GM12878 (cell line): ENCODE results near the gene NKIRAS2. TPM values are rescaled to one million over a fixed set of nuclear protein-coding genes. Genes with fewer than 3 reads are reported as not detected.

Source experiments
- ATAC-seq: fragments of 200-7000 bp; cut with Tn5 transposase; 3 replicates; pipeline ENCODE4 v1.9.1; 2020; ENCODE audit warnings: mild to moderate bottlenecking, moderate library complexity
- BruUV-seq: library from RNA; stranded (reverse); fragments of 400-500 nt; replicated peaks from 2 replicates; lab custom pipeline; 2021; lab: Mats Ljungman, UMichigan
- CTCF ChIA-PET: fragments of 300-600 bp; sonication (Branson Sonifier 250); formaldehyde crosslinking; extraction: SDS; loops from one replicate; lab custom pipeline; 2021; ENCODE audit warnings: inconsistent platforms; lab: Yijun Ruan, JAX
- POLR2A ChIA-PET: fragments of 350-600 bp; formaldehyde crosslinking; extraction: SDS; loops from one replicate; lab custom pipeline; 2021; ENCODE audit warnings: inconsistent platforms; lab: Charles Lee
- RAD21 ChIA-PET: fragments of 300-600 bp; sonication (Branson Sonifier 250); formaldehyde crosslinking; loops from one replicate; lab custom pipeline; 2023; ENCODE audit warnings: antibody characterized with exemption; ENCODE audit not compliant: unreplicated experiment; lab: Charles Lee
- SMC1A ChIA-PET: fragments of 300-600 bp; sonication (Branson Sonifier 250); formaldehyde crosslinking; loops from one replicate; lab custom pipeline; 2023; ENCODE audit not compliant: unreplicated experiment, uncharacterized antibody; lab: Charles Lee
- DNase-seq: peaks from one replicate; pipeline ENCODE4 v3.0.0-alpha.2; 2011; ENCODE audit warnings: low read depth, low spot score
- FAIRE-seq: peaks from 3 replicates; lab custom pipeline; 2011; peaks lifted over from hg19 to GRCh38; lab: Jason Lieb, UNC
- H2AFZ ChIP-seq: 2 replicates; pipeline ENCODE4 v1.6.0; 2011; ENCODE audit warnings: low read depth, low read length, control low read depth; ENCODE audit not compliant: control insufficient read depth
- H3K27ac ChIP-seq: 2 replicates; pipeline ENCODE4 v1.5.1; 2011; ENCODE audit warnings: control low read depth; ENCODE audit not compliant: control insufficient read depth, insufficient read depth
- H3K27me3 ChIP-seq, 2 experiments: replicated peaks in 1 of 2; 2 replicates each; pipeline versions ENCODE4 v1.6.0 to v1.6.1; 2011; ENCODE audit warnings: low read length in 1 of 2; ENCODE audit not compliant: control insufficient read depth in 2 of 2, insufficient read depth in 2 of 2
- H3K36me3 ChIP-seq, 2 experiments: 2 replicates each; pipeline ENCODE4 v1.5.1; 2011; ENCODE audit warnings: low read length in 1 of 2; ENCODE audit not compliant: control insufficient read depth in 2 of 2, insufficient read depth in 2 of 2
- H3K4me1 ChIP-seq: 2 replicates; pipeline ENCODE4 v1.6.1; 2011; ENCODE audit warnings: mild to moderate bottlenecking, low read length, moderate library complexity, mixed read lengths; ENCODE audit not compliant: control insufficient read depth, insufficient read depth
- H3K4me2 ChIP-seq: 2 replicates; pipeline ENCODE4 v1.6.0; 2011; ENCODE audit warnings: control low read depth; ENCODE audit not compliant: control insufficient read depth, insufficient read depth
- H3K4me3 ChIP-seq: fragments of 200-600 bp; sonication (generic); 2 replicates; pipeline ENCODE4 v1.5.1; 2016
- H3K79me2 ChIP-seq: 2 replicates; pipeline ENCODE4 v1.6.0; 2011; ENCODE audit warnings: low read length; ENCODE audit not compliant: control insufficient read depth, insufficient read depth
- H3K9ac ChIP-seq: 2 replicates; pipeline ENCODE4 v1.8.0; 2011; ENCODE audit warnings: low read length, control low read depth, mixed read lengths; ENCODE audit not compliant: control insufficient read depth, insufficient read depth
- H3K9me3 ChIP-seq: replicated peaks from 3 replicates; pipeline ENCODE4 v1.5.1; 2011; ENCODE audit warnings: mild to moderate bottlenecking, low read length; ENCODE audit not compliant: control insufficient read depth, insufficient read depth
- H4K20me1 ChIP-seq: 2 replicates; pipeline ENCODE4 v1.6.0; 2011; ENCODE audit not compliant: control insufficient read depth, insufficient read depth
- IRF5 ChIP-seq: fragments of 450-650 bp; IDR thresholded peaks from 2 replicates; pipeline ENCODE4 v1.6.1; 2017; ENCODE audit warnings: borderline replicate concordance
- NRF1 ChIP-seq: conservative IDR thresholded peaks from 2 replicates; pipeline ENCODE4 v1.6.1; 2011; ENCODE audit warnings: mild to moderate bottlenecking, low read depth, low read length, improper control_type of control experiment
- PML ChIP-seq: IDR thresholded peaks from 2 replicates; pipeline ENCODE4 v1.6.1; 2012; ENCODE audit warnings: low read length, inconsistent platforms
- TAF1 ChIP-seq: IDR thresholded peaks from 2 replicates; pipeline ENCODE4 v1.6.1; 2011; ENCODE audit warnings: mild to moderate bottlenecking, low read depth, low read length, borderline replicate concordance
- TARDBP ChIP-seq: IDR thresholded peaks from 2 replicates; pipeline ENCODE4 v1.6.1; 2016; ENCODE audit warnings: borderline replicate concordance
- ZNF217 ChIP-seq: fragments of 450-650 bp; IDR thresholded peaks from 2 replicates; pipeline ENCODE4 v1.6.1; 2017; ENCODE audit warnings: antibody characterized with exemption, mild to moderate bottlenecking
- WGBS: methylation state at CpG from one replicate; pipeline ENCODE4 v1.1.6; 2016; ENCODE audit warnings: low lambda C conversion rate; ENCODE audit not compliant: insufficient replicate concordance, insufficient coverage; ENCODE audit errors: missing lambda C conversion rate; 5-methylcytosine and 5-hydroxymethylcytosine counted together
- in situ Hi-C: fragments of 300-500 bp; cut with MboI; formaldehyde crosslinking; loops from 9 replicates; pipeline ENCODE4 v1.14.3; 2018; ENCODE audit warnings: mixed read lengths
- intact Hi-C: fragments of 100-400 bp; cut with micrococcal nuclease; formaldehyde crosslinking; loops from one replicate; pipeline ENCODE4 v1.14.2; 2022; ENCODE audit not compliant: unreplicated experiment
- polyA plus RNA-seq, 11 experiments: library from polyadenylated mRNA; depleted of rRNA in 4 of 11; unstranded in 6 of 11; stranded (reverse) in 5 of 11; fragments of >200 nt; fragmentation: Nextera tagmentation in 4 of 11; fragmentation: Illumina TruSeq in 1 of 11; extraction: Ambion mirVana in 4 of 11; extraction: Trizol in 1 of 11; gene quantifications; 1 replicate in 1 of 11; 2 replicates in 10 of 11; pipeline versions ENCODE4 v1.2.1 to v1.2.3, GENCODE V29; 2011 to 2016; ENCODE audit warnings: inconsistent platforms in 2 of 11, missing spikeins in 2 of 11, low read depth in 1 of 11
- total RNA-seq, 4 experiments: library from RNA; depleted of rRNA in 3 of 4; stranded (reverse); fragments of >200 nt in 3 of 4; fragmentation: Illumina TruSeq in 1 of 4; extraction: Trizol in 1 of 4; gene quantifications; 2 replicates each; pipeline versions ENCODE4 v1.2.1 to v1.2.3, GENCODE V29; 2013 to 2021

The NKIRAS2 gene
- total and polyA plus RNA-seq, 10 of the 15 experiments (the other 5 are each of a cell fraction or from before 2014, with no cell fraction given): 6.4 to 49.7 (median 27.2) TPM

- no peak for TF ChIP-seq IRF5
- no peak for TF ChIP-seq TAF1
Observed at GRCh38 chr17:42001729-42002128, 18.2 kb upstream of the NKIRAS2 start (continued).

GRCh38 chr17:42002175-42002791 is 17.6 kb upstream of the NKIRAS2 start:
- 75% methylated on average over 7 of the region's 7 CpGs for WGBS
- no peak for ATAC-seq
- Histone ChIP-seq H3K4me3 (no peak overlapping the region), H4K20me1 (no peaks in the 10 kb centered on the region; the same call in 1 of the 2 replicates), H2AFZ (no peak overlapping the region), H3K9me3 (no peaks in the 10 kb centered on the region), H3K4me1 (peaks cover 7% of the 10 kb centered on the region), H3K27me3 (no peaks in the 10 kb centered on the region), H3K9ac (no peak overlapping the region), H3K36me3 (peaks cover 16 to 53% of the 10 kb centered on the region in 2 experiments), H3K27ac (no peak overlapping the region), H3K79me2 (peaks cover 42% of the 10 kb centered on the region), H3K4me2 (no peak overlapping the region)
- TSS peak; percentile 14 for BruUV-seq
- ChIA-PET RAD21 (no interaction called here), SMC1A (interaction anchor here (1.3 kb wide), 1 partner anchor 40 kb away, joined by 4 read pairs; no protein-coding TSS in a partner anchor), POLR2A (interaction anchor here (1.0 to 1.1 kb wide), 2 partner anchors 14 to 72 kb away, joined by 3 to 4 read pairs; partner anchors contain the start of gene ODAD4), CTCF (interaction anchor here (1.0 to 2.3 kb wide), 4 partner anchors 11 to 23 kb away, joined by 5 to 7 read pairs (median 6); partner anchors contain the start of genes DNAJC7 and NKIRAS2)
- no peak for FAIRE-seq
- no peak for TF ChIP-seq TARDBP
- no peak for TF ChIP-seq PML
- no peak for TF ChIP-seq ZNF217
- TF ChIP-seq NRF1: no peak
- in situ Hi-C loops (loop anchor here (25.0 kb wide), 1 partner anchor 1210 kb away; the partner anchor contains the start of gene TMEM106A), intact Hi-C loops (no loop called here)
- DNase-seq: no peak
